GM19328 (cell line): ENCODE measurements around the gene IMMP2L.
"Not testable (repeated sequence)": the region's sequence is repeated elsewhere in the genome, so short reads cannot be mapped to it uniquely, and the experiment has no call there.

Experiments used
- ATAC-seq: cut with Tn5 transposase; IDR thresholded peaks from one replicate; pipeline ENCODE4 v1.9.1; 2021; ENCODE audit warnings: mild to moderate bottlenecking, moderate library complexity; ENCODE audit not compliant: unreplicated experiment

IMMP2L gene

GRCh38 chr7:111473449-111474198 lies 88.7 kb downstream of the IMMP2L start:
- ATAC-seq: no peak

- no peak for ATAC-seq
Measured at GRCh38 chr7:111470998-111471397, 91.3 kb downstream of the IMMP2L start.

DNA sequence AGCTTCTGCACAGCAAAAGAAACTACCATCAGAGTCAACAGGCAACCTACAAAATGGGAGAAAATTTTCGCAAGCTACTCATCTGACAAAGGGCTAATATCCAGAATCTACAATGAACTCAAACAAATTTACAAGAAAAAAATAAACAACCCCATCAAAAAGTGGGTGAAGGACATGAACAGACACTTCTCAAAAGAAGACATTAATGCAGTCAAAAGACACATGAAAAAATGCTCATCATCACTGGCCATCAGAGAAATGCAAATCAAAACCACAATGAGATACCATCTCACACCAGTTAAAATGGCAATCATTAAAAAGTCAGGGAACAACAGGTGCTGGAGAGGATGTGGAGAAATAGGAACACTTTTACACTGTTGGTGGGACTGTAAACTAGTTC lies 92.4 kb downstream of the IMMP2L start:
- not testable (repeated sequence) for ATAC-seq

- ATAC-seq: not testable (repeated sequence)
Measured at GRCh38 chr7:111465774-111466173, 96.5 kb downstream of the IMMP2L start.

- ATAC-seq: no peak
Measured at GRCh38 chr7:111460695-111461094, 101.6 kb downstream of the IMMP2L start.

GRCh38 chr7:111459757-111460280 lies 102.5 kb downstream of the IMMP2L start:
- no peak for ATAC-seq

DNA sequence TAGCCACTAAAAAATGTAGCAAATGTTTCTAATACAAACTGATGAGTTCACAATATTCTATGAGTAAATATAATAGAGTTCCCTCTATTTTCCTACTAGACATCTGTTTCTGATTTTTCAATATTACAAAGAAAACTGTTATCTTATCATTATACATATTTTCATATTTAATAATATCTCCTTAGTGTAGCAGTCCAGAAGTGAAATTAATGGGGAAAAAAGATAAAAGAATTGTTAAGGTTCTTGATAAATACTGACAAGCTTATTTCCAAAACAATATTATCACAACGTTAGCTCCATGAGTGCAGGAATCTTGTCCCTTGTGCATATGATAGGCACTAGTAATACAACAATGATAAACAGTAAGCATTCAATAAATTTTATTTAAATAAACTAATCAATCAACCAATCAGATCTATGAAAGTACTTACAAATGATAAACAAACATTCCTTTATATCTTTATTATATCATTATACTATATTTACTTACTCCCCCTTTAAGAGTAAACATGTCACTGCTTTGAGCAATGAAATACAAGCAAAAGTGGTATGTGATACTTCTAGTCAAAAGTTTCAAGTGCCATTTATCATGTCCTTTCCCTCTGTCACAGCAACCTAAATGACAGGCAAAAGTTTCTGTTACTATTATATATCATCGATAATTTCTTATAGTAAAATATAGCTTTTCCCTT lies 103.1 kb downstream of the IMMP2L start:
- ATAC-seq: no peak

DNA sequence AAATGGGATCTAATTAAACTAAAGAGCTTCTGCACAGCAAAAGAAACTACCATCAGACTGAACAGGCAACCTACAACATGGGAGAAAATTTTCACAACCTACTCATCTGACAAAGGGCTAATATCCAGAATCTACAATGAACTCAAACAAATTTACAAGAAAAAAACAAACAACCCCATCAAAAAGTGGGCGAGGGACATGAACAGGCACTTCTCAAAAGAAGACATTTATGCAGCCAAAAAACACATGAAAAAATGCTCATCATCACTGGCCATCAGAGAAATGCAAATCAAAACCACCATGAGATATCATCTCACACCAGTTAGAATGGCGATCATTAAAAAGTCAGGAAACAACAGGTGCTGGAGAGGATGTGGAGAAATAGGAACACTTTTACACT lies 111.6 kb downstream of the IMMP2L start:
- ATAC-seq: not testable (repeated sequence)

- ATAC-seq: not testable (repeated sequence)
Measured at GRCh38 chr7:111447502-111447901, 114.8 kb downstream of the IMMP2L start.

DNA sequence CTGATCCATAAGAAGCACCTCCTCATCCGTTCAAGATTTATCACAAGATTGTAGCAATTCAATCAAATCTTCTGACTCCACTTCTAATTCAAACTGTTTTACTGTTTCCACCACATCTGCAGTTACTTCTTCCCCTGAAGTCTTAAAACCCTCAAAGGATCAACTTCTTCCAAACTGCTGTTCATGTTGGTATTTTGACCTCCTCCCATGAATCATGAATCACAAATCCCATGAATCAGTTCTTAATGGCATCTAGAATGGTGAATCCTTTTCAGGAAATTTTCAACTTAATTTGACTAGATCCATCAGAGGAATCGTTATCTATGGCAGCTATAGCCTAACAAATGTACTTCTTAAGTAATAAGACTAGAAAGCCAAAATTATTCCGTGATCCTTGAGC lies 122.3 kb downstream of the IMMP2L start:
- no peak for ATAC-seq

DNA sequence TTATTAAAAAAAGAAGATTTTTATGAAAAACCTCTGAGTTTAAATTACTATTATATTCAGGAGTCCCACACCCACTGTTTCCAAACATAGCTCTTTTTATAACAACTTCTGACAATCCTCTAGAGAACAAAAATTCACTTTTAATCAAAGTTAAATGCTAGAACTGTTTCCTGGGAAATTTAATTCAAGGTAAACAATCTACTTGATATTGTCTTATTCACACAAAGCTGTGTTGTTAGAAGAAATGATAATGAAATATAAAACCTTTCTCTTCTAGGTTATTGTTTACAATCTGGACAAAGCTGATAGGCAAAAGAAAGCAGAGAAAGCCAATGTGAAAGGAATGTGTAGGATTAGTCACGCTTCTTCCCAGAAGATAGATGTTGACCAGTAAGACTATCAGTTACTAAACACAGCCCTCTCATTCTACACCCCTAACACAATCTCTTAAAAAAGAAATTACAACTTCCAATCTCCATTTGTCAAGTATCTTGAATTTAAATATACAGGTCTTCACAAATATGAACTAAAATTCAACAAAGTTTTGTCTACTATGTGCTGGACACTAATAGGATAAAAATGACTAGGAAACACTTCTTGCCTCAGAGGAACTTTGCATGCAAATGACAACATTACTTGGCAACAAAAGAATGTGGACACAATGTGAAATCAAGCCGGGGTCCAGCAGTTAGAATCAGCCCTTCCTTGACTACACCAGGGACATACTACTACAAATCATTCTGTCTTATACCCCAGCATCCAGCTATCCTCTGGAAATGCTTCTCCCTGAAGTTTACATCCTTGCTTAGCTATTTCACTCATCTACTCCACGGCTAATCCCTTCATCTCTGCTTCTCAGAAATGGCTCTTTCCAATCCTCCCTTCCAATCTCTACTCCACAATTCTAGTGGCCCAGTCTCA lies 123.7 kb downstream of the IMMP2L start:
- no peak for ATAC-seq

- no peak for ATAC-seq
Measured at GRCh38 chr7:111437736-111438135, 124.6 kb downstream of the IMMP2L start.

DNA sequence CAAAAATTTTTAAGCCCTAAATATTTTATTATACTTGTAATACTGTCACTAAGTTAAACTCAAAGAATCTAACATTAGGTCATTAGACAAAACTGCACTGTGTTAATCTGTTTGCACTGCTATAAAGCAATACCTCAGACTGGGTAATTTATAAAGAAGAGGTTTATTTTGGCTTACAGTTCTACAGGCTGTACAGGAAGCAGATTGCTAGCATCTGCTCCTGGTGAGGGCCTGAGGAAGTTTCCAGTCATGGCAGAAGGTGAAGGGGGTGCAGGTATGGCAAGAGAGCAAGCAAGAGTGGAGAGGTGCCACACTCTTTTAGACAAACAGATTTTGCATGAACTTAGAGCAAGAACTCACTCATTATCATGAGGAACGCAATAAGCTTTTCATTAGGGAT lies 125.7 kb downstream of the IMMP2L start:
- no peak for ATAC-seq

- ATAC-seq: no peak
Measured at GRCh38 chr7:111433426-111433825, 128.9 kb downstream of the IMMP2L start.

DNA sequence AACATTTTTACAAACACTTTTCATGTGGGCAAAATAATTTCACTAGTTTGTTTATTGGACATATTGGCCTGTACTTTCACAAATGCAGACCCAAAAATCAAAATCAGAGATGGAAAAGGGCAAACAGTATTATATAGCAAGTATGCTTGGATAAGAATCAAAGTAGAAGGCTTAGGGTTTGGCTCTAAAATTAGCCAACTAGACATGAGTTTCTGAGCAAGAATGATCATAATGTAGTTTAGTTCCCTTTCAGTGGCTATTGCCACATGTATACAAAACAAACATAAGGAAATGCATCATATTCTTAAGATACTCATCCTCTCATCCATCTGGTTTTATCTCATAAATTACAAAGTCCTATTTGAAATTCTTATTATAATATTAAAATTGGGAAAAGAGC lies 132.5 kb downstream of the IMMP2L start:
- ATAC-seq: no peak

- ATAC-seq: no peak
Measured at GRCh38 chr7:111424768-111425167, 137.5 kb downstream of the IMMP2L start.

DNA sequence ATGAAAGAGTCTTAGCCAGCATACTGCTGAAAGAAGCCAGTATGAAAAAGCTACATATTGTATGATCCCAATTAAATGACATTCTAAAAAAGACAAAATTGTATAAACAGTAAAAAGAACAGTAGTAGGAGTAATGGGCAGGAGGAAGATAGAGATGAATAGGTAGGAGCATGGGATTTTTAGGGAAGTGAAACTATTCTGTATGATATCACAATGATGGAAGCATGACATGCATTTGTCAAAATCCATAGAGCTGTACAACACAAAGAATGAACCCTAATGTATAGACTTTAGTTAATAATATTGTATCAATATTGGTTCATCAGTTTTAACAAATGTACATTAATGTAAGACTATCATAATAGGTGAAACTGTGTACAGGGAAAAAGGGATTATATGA lies 147.9 kb downstream of the IMMP2L start:
- no peak for ATAC-seq

DNA sequence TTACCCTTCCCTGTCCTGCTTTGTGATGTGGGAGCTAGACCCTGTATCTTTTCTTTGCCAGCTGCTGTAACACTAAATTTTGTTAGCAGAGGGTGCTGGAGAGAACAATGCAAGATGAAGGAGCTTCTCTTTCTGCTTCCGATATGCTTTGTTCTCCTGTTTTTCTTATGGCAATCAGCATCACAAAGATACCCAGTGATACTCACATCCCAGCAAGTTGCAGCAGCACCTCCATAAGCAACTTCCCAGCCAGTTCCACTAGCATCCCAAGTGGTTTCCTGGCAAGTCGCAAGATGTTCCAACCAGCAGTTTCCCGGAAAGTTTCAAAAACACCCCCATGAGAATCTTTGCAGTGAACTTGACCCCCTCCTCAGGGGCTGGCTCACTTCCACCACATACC lies 148.6 kb downstream of the IMMP2L start:
- ATAC-seq: no peak

GRCh38 chr7:111410899-111411298 lies 151.4 kb downstream of the IMMP2L start:
- no peak for ATAC-seq

DNA sequence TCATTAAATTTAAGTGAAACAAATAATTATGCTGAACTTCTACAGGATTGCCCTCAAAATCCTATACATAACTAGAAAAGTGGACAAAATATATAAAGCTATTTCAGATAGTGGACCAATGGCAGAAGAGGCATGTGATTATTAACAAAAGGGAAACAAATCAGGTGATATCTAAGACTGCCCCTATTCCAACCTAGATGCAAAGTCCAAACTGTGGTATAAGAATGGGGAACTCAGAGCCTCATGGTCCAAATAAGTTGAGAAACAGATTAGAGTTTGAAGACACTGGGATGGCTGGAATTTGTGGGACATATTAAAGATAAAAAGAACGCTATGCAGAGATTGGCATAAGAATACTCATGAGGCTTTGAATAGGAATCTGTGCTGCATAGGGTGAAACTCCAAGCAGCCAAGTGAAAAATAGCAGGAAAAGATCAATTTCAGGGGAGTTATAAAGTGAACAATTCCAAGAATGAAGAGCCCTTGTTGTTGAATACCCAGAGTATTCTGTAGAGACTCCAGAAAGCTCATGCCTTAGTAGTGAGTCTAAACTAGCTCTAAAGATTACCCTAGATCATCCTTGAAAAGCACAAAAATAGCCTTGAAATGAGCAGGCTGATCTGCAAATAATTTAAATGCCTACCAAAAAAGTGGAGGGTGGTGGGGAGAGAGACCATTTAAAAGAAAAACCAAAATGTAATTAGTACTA lies 152.4 kb downstream of the IMMP2L start:
- ATAC-seq: no peak

DNA sequence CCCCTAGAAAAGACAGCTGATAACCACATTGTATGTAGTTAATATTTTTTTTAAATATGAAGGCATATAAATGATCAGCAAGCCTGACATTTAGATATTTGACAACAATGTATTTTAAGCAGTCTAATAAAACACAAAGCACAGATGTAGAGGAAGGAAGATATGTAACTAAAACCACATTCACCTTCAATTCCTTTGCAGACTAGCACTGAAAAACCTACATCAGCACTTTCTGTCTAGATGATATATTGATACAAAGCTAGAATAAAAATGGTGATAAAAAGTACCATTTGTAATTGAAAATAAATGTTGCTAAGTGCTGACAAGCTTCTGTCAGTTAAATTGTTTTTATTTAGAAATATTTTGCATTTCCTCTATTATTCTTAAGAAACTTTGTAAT lies 153.6 kb downstream of the IMMP2L start:
- ATAC-seq: no peak
